ENCODE results near the gene EFCAB6. TPM values are rescaled to one million over a fixed set of nuclear protein-coding genes. Genes with fewer than 3 reads are reported as not detected.

The EFCAB6 gene
- total and polyA plus RNA-seq, 2 donors (not counting 3 experiments of a cell fraction or from before 2014, with no cell fraction given) = 0.07 to 0.31 TPM

- intact Hi-C loops (cut with micrococcal nuclease) = no loop called here
- ChIA-PET POLR2A (no interaction called here), CTCF (no interaction called here)
- H3K79me2 ChIP-seq (ENCODE audit: control insufficient read depth, insufficient read depth, low read length) = no peaks in the 10 kb centered on the region
- FAIRE-seq (no peak), DNase-seq (ENCODE audit: low read depth, low spot score) (no peak)
- H3K36me3 ChIP-seq (ENCODE audit: control insufficient read depth in 2 of 2, extremely low read depth in 1 of 2, insufficient read depth in 2 of 2, low read length in 2 of 2) = no peaks in the 10 kb centered on the region
- no peaks in the 10 kb centered on the region for H3K9me1 ChIP-seq (replicated peaks; ENCODE audit: control insufficient read depth, extremely low read depth, insufficient read depth, low read length)
- H3K4me1 ChIP-seq (ENCODE audit: control insufficient read depth, extremely low read depth, insufficient read depth, low read length) = no peaks in the 10 kb centered on the region
- no peak overlapping the region for H3K4me2 ChIP-seq (ENCODE audit: insufficient read depth, low read length)
- dilution Hi-C loops (cut with MboI; ENCODE audit: extremely low pct_ligation_motif_present, low sequenced_read_pairs) = no loop called here
- no peak overlapping the region for H3K9ac ChIP-seq (replicated peaks; ENCODE audit: extremely low read depth, insufficient read depth, low read length)
- no peak overlapping the region for H2AFZ ChIP-seq (ENCODE audit: low read depth, low read length)
- H4K20me1 ChIP-seq (replicated peaks; ENCODE audit: control insufficient read depth, extremely low read depth, insufficient read depth, low read length) = no peaks in the 10 kb centered on the region
- no peak overlapping the region for H3K4me3 ChIP-seq (replicated peaks in 1 of 3; ENCODE audit: insufficient read depth in 1 of 3, low read depth in 1 of 3, low read length in 3 of 3)
- no peaks in the 10 kb centered on the region for H3K9me3 ChIP-seq (replicated peaks; ENCODE audit: control insufficient read depth, insufficient read depth, low read length)
- no peak overlapping the region for H3K27ac ChIP-seq (ENCODE audit: insufficient read depth, low read depth, low read length)
- H3K27me3 ChIP-seq (ENCODE audit: control insufficient read depth in 2 of 2, insufficient read depth in 2 of 2, low read length in 2 of 2) = no peaks in the 10 kb centered on the region
- TF ChIP-seq JUN (IDR thresholded peaks at IDR 0.05; ENCODE audit: borderline replicate concordance, insufficient read depth, insufficient read length, low read depth) (no peak), CTCF (IDR thresholded peaks at IDR 0.05; ENCODE audit: extremely low read depth in 1 of 2, insufficient read depth in 1 of 2, low read depth in 1 of 2, low read length in 2 of 2) (no peak), FOS (IDR thresholded peaks at IDR 0.05; ENCODE audit: borderline replicate concordance, insufficient read depth, low read length) (no peak), GATA2 (IDR thresholded peaks at IDR 0.05; ENCODE audit: insufficient read depth, insufficient read length, low read depth, low read length) (no peak)
- TF ChIP-seq, protein P1, sequence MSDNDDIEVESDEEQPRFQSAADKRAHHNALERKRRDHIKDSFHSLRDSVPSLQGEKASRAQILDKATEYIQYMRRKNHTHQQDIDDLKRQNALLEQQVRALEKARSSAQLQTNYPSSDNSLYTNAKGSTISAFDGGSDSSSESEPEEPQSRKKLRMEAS (IDR thresholded peaks at IDR 0.05; ENCODE audit: insufficient read depth, insufficient read length) = no peak
- no TSS peak for BruUV-seq (replicated peaks)
These were observed 8.7 kb upstream of the EFCAB6 start for GRCh38 chr22:43820651-43821305.

Data from endothelial cell of umbilical vein (primary cell).